ENCODE data around the gene IRF4.

Gene IRF4

DNA sequence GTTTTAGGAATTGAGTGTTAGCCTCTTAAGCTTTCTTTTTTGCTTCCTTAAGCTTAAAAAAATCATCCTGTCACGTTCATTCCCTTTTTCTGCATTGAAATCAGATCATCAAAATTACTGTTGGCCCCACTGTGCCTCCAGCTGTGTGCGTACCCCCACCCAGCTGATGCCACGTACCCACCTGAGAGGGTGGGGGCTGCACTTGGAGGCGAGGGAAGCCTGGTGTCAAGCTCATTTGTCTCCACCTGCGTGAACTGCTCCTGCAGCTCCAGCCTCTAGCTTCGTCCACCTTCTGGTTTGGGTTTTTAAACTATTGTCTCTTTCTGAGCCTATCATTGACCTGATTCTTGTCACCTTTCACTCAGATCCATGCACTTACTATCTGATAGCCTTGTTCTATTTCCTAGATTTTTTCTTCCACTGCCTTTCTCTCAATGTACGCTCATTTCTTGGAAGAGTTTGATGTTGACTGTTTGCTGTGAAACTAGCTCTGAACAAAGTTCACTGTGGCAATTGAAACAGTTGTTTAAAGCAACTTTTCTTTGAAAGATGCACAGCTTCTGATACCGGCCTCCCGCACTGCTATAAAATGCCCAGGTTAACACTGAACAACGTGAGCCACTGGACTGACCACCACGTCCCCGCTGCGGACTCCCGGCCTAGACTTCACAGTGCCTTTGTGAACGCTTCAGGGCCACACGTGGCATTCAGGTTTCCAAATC is 30.0 kb upstream of the IRF4 start:
- DNase-seq (ENCODE audit: low spot score), result no peak
- in situ Hi-C loops (cut with MboI; ENCODE audit: low sequenced_read_pairs, unreplicated experiment), result no loop called here
- TF ChIP-seq, protein P1, sequence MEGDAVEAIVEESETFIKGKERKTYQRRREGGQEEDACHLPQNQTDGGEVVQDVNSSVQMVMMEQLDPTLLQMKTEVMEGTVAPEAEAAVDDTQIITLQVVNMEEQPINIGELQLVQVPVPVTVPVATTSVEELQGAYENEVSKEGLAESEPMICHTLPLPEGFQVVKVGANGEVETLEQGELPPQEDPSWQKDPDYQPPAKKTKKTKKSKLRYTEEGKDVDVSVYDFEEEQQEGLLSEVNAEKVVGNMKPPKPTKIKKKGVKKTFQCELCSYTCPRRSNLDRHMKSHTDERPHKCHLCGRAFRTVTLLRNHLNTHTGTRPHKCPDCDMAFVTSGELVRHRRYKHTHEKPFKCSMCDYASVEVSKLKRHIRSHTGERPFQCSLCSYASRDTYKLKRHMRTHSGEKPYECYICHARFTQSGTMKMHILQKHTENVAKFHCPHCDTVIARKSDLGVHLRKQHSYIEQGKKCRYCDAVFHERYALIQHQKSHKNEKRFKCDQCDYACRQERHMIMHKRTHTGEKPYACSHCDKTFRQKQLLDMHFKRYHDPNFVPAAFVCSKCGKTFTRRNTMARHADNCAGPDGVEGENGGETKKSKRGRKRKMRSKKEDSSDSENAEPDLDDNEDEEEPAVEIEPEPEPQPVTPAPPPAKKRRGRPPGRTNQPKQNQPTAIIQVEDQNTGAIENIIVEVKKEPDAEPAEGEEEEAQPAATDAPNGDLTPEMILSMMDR (IDR thresholded peaks at IDR 0.05; ENCODE audit: borderline replicate concordance, control extremely low read depth, extremely low read depth, insufficient read depth, missing control alignments), result no peak

DNA sequence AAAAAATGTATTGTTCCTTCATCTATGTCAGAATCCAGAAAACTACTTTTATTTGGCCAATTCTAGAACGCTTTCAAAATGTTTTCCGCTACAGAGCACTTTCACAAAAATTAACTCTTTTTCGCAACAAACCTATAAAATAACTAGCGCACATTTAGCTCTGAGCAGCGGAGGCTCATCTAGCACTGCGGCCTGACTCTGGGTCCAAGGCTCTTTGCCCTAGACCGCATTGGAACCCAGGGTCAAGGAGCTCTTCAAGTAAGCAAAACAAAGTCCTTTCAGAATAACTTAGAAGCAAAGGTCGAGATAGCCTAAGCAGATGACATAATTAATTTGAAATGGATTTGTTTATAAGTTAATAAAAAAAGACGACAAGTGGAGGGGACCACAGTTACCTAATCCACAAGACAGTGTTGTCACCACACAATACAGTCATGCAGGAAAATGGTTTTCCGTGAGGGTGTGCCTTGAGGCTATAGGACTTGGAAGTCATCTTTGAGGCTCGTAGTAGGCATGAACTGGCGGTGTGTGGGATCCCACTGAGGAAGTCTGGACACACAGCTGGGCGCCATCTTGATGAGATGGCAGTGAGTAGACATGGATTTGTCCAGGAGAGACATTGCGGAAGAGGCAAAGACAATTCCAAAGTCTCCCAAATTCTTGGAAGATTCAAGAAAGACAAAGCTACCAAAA is 29.2 kb upstream of the IRF4 start:
- TF ChIP-seq, protein P1 (IDR thresholded peaks at IDR 0.05; ENCODE audit: borderline replicate concordance, control extremely low read depth, extremely low read depth, insufficient read depth, missing control alignments), result no peak
- in situ Hi-C loops (cut with MboI; ENCODE audit: low sequenced_read_pairs, unreplicated experiment), result no loop called here
- no peak for DNase-seq (ENCODE audit: low spot score)

DNA sequence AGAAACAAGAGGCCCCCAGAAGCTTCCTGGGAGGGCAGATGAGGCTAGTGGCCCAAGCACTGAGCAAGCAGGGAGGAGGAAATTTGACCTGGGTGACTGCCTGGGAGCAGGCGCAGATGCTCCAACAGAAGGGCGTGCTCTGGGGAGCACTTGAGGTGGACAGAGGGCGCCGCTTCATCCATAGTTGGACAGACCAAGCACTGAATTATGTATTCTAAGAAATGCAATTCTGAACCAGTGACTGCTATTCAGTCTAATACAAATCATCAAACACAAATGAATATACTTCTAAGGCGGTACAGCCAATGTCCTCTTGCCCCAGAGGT is 28.7 kb upstream of the IRF4 start:
- TF ChIP-seq, protein P1 (IDR thresholded peaks at IDR 0.05; ENCODE audit: borderline replicate concordance, control extremely low read depth, extremely low read depth, insufficient read depth, missing control alignments), result no peak
- in situ Hi-C loops (cut with MboI; ENCODE audit: low sequenced_read_pairs, unreplicated experiment), result no loop called here
- no peak for DNase-seq (ENCODE audit: low spot score)

DNA sequence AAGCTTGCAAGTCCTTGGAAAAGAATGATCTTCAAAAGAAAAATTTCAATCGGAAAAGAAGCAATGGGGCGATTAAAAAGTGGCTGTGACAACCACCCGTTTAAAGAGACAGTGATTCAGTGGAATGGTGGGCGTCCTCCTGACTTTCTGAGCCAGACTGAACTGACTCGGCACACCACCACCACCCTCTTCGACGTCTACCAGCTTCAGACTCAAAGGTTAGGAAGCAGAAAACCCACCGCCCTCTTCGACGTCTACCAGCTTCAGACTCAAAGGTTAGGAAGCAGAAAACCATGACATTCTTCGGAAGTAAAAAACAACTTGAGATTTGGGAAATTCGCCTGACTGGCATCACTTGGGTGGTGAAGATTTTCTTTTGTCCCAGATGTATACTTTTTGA is 28.3 kb upstream of the IRF4 start:
- TF ChIP-seq, protein P1 (IDR thresholded peaks at IDR 0.05; ENCODE audit: borderline replicate concordance, control extremely low read depth, extremely low read depth, insufficient read depth, missing control alignments), result no peak
- DNase-seq (ENCODE audit: low spot score), result no peak
- in situ Hi-C loops (cut with MboI; ENCODE audit: low sequenced_read_pairs, unreplicated experiment), result no loop called here

DNA sequence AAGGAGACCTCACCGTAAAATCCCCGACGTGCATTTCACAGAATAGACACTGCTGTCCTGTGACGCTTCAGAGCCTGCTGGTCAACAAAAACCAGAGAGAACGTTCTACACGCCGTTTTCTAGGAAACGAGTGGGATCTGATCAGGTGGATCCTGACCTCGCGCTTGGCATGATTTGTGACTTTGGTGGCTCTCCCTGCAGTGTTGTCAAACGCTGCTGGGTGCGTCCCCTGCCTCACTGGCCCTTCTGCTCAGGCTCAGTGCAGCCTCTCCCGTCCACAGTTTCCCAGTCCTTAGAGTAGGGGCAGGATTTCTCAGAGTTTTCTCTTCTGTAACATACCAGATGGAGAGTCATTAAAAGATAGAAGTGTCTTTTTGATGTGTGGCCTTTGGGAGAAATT is 27.6 kb upstream of the IRF4 start:
- TF ChIP-seq, protein P1 (IDR thresholded peaks at IDR 0.05; ENCODE audit: borderline replicate concordance, control extremely low read depth, extremely low read depth, insufficient read depth, missing control alignments), result no peak
- in situ Hi-C loops (cut with MboI; ENCODE audit: low sequenced_read_pairs, unreplicated experiment), result no loop called here
- no peak for DNase-seq (ENCODE audit: low spot score)

DNA sequence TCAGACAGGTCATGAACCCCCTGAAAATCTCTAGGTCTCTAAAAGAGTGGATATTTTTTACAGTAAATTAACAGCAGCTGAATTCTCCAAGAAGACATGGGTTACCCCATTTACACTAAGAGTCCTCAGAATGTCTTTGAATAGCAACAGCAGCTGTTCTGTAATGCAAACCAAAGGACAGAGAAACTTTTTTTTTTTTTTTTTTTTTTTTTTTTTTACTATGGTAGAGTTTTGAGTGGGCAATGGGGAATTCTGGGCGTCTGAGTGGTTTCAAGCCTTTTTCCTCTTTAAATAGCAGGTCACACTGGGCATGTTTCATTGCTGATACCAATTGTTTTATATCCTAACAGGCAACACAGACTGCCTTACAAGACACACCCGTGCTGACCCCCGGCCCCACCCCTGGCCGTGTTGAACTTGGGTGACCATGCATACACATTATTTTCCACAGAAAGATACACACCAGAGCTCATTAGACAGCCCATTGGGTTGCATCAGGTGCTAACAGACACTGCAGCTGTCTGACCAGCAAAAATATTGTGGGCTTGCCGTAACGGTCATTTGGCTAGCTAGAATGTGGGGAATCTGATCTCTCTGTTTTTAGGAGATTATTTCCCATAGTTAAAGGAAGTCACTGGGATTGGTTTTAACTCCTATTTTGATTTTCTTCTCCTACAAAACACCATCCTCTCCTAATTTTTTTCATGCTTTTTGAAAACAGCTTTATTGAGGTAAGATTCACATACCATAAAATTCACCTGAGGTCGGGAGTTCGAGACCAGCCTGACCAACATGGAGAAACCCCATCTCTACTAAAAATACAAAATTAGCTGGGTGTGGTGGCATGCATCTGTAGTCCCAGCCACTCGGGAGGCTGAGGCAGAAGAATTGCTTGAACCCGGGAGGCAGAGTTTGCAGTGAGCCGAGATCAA is 26.7 kb upstream of the IRF4 start:
- in situ Hi-C loops (cut with MboI; ENCODE audit: low sequenced_read_pairs, unreplicated experiment), result no loop called here
- DNase-seq (ENCODE audit: low spot score), result peak; percentile 79
- TF ChIP-seq, protein P1 (IDR thresholded peaks at IDR 0.05; ENCODE audit: borderline replicate concordance, control extremely low read depth, extremely low read depth, insufficient read depth, missing control alignments), result no peak

Measured in GM13976 (cell line).